ENCODE measurements around the gene DISP3.
"Not testable (repeated sequence)": the region's sequence is repeated elsewhere in the genome, so short reads cannot be mapped to it uniquely, and the experiment has no call there.

DISP3 gene

GRCh38 chr1:11560061-11560460, 81.1 kb downstream of the DISP3 start:
- no peak for DNase-seq

- no peak for DNase-seq
These were observed 82.8 kb downstream of the DISP3 start for GRCh38 chr1:11561740-11562139.

- DNase-seq: no peak
These were observed 83.7 kb downstream of the DISP3 start for GRCh38 chr1:11562664-11563063.

GRCh38 chr1:11563560-11564069, 84.7 kb downstream of the DISP3 start:
- DNase-seq: no peak

GRCh38 chr1:11564237-11564636, 85.3 kb downstream of the DISP3 start:
- no peak for DNase-seq

GRCh38 chr1:11566042-11566850, 87.3 kb downstream of the DISP3 start:
- DNase-seq: no peak

GRCh38 chr1:11567244-11568065, 88.5 kb downstream of the DISP3 start:
- no peak for DNase-seq

- no peak for DNase-seq
These were observed 89.7 kb downstream of the DISP3 start for GRCh38 chr1:11568687-11569086.

GRCh38 chr1:11569551-11569950, 90.6 kb downstream of the DISP3 start:
- DNase-seq: no peak

GRCh38 chr1:11569954-11570353, 91.0 kb downstream of the DISP3 start:
- no peak for DNase-seq

GRCh38 chr1:11570821-11571380, 91.9 kb downstream of the DISP3 start:
- DNase-seq: no peak

- peak; percentile 5 for DNase-seq
These were observed 93.1 kb downstream of the DISP3 start for GRCh38 chr1:11571906-11572616.

GRCh38 chr1:11573116-11573692, 94.2 kb downstream of the DISP3 start:
- no peak for DNase-seq

- DNase-seq: no peak
These were observed 96.6 kb downstream of the DISP3 start for GRCh38 chr1:11575553-11575952.

- no peak for DNase-seq
These were observed 97.3 kb downstream of the DISP3 start for GRCh38 chr1:11576109-11576875.

GRCh38 chr1:11578004-11578403, 99.0 kb downstream of the DISP3 start:
- DNase-seq: no peak

- DNase-seq: no peak
These were observed 100.6 kb downstream of the DISP3 start for GRCh38 chr1:11579506-11579905.

- DNase-seq: not testable (repeated sequence)
These were observed 101.1 kb downstream of the DISP3 start for GRCh38 chr1:11580049-11580448.

- DNase-seq: no peak
These were observed 102.6 kb downstream of the DISP3 start for GRCh38 chr1:11581445-11581991.

- DNase-seq: no peak
These were observed 106.4 kb downstream of the DISP3 start for GRCh38 chr1:11585389-11585788.

All from activated CD4-positive, alpha-beta T cell treated with anti-CD3 and anti-CD28 coated beads, Interleukin-2, amount 50 U/mL, for 16 hours (primary cell).